GM23338 (cell line): ENCODE measurements around the gene PATE3. TPM values are rescaled to one million over a fixed set of nuclear protein-coding genes. Genes with fewer than 3 reads are reported as not detected.

Source experiments
- ATAC-seq: fragments of 200-7000 bp; cut with Tn5 transposase; 3 replicates; pipeline ENCODE4 v1.9.1; 2020
- DNase-seq: peaks from one replicate; pipeline ENCODE4 v3.0.0-alpha.2; 2015; ENCODE audit warnings: low spot score
- H2AFZ ChIP-seq: fragments of 200-600 bp; sonication (generic); 2 replicates; pipeline ENCODE4 v1.8.0; 2016; ENCODE audit warnings: antibody characterized with exemption, mild to moderate bottlenecking, moderate library complexity
- H3F3A ChIP-seq: fragments of 200-600 bp; sonication (generic); replicated peaks from 2 replicates; pipeline ENCODE4 v1.8.0; 2017; ENCODE audit warnings: antibody characterized with exemption, mixed run types, low read depth
- H3K27ac ChIP-seq: fragments of 200-600 bp; sonication (generic); 2 replicates; pipeline ENCODE4 v1.6.1; 2016; ENCODE audit warnings: low read depth
- H3K27me3 ChIP-seq: fragments of 200-600 bp; sonication (generic); 2 replicates; pipeline ENCODE4 v1.8.0; 2016; ENCODE audit warnings: mild to moderate bottlenecking, mixed run types, moderate library complexity; ENCODE audit not compliant: insufficient read depth
- H3K36me3 ChIP-seq: fragments of 200-600 bp; sonication (generic); 2 replicates; pipeline ENCODE4 v1.8.0; 2016; ENCODE audit warnings: mild to moderate bottlenecking; ENCODE audit not compliant: insufficient read depth
- H3K4me1 ChIP-seq: fragments of 200-600 bp; sonication (generic); 2 replicates; pipeline ENCODE4 v1.8.0; 2016; ENCODE audit warnings: mild to moderate bottlenecking, moderate library complexity; ENCODE audit not compliant: insufficient read depth
- H3K4me2 ChIP-seq: fragments of 200-600 bp; sonication (generic); 2 replicates; pipeline ENCODE4 v1.7.1; 2017; ENCODE audit warnings: mixed run types
- H3K4me3 ChIP-seq: fragments of 200-600 bp; sonication (generic); 2 replicates; pipeline ENCODE4 v1.6.1; 2016; ENCODE audit warnings: mixed run types
- H3K79me2 ChIP-seq: fragments of 200-600 bp; sonication (generic); replicated peaks from 2 replicates; pipeline ENCODE4 v1.8.0; 2017; ENCODE audit warnings: mild to moderate bottlenecking; ENCODE audit not compliant: insufficient read depth
- H3K9me2 ChIP-seq: fragments of 200-600 bp; sonication (generic); 2 replicates; pipeline ENCODE4 v1.8.0; 2017; ENCODE audit not compliant: insufficient read depth
- H4K20me1 ChIP-seq: fragments of 200-600 bp; sonication (generic); replicated peaks from 2 replicates; pipeline ENCODE4 v1.8.0; 2017; ENCODE audit warnings: mild to moderate bottlenecking; ENCODE audit not compliant: insufficient read depth
- H3K27ac Mint-ChIP-seq: 2 replicates; pipeline ENCODE4 v1.8.0; 2020; ENCODE audit warnings: inconsistent platforms, mild to moderate bottlenecking, moderate library complexity, mixed read lengths
- H3K27me3 Mint-ChIP-seq: 3 replicates; pipeline ENCODE4 v1.8.0; 2022; ENCODE audit warnings: low read depth, mild to moderate bottlenecking, moderate library complexity, mixed read lengths, inconsistent platforms; ENCODE audit not compliant: insufficient read depth, poor library complexity
- H3K36me3 Mint-ChIP-seq: 3 replicates; pipeline ENCODE4 v1.8.0; 2021; ENCODE audit warnings: low read depth, mild to moderate bottlenecking, inconsistent platforms, moderate library complexity, mixed read lengths
- H3K4me1 Mint-ChIP-seq: 3 replicates; pipeline ENCODE4 v1.8.0; 2020; ENCODE audit warnings: mild to moderate bottlenecking, inconsistent platforms, mixed read lengths
- H3K4me3 Mint-ChIP-seq: 3 replicates; pipeline ENCODE4 v1.8.0; 2021; ENCODE audit warnings: moderate library complexity, mild to moderate bottlenecking, inconsistent platforms, mixed read lengths
- H3K9me3 Mint-ChIP-seq: 3 replicates; pipeline ENCODE4 v1.8.0; 2020; ENCODE audit warnings: moderate library complexity, mild to moderate bottlenecking, inconsistent platforms, mixed read lengths
- EZH2phosphoT487 ChIP-seq: fragments of 200-600 bp; sonication (generic); IDR thresholded peaks from one replicate; pipeline ENCODE4 v1.8.1; 2018; ENCODE audit warnings: antibody characterized with exemption; ENCODE audit not compliant: unreplicated experiment
- STAT1 ChIP-seq: IDR thresholded peaks from one replicate; pipeline ENCODE4 v1.6.1; 2016; ENCODE audit warnings: antibody characterized with exemption; ENCODE audit not compliant: unreplicated experiment
- ZNF462 ChIP-seq: fragments of 250-450 bp; sonication (Bioruptor Pico); IDR thresholded peaks from 2 replicates; pipeline ENCODE4 v1.5.0; 2020; ENCODE audit warnings: mild to moderate bottlenecking, moderate library complexity
- polyA plus RNA-seq: library from polyadenylated mRNA; unstranded; fragments of >200 nt; fragmentation: Nextera tagmentation; extraction: Ambion mirVana; gene quantifications from 2 replicates; pipeline ENCODE4 v1.2.1, GENCODE V29; 2016
- total RNA-seq: library from RNA; depleted of rRNA; stranded (reverse); fragments of >200 nt; shearing (Covaris generic); gene quantifications from 2 replicates; pipeline ENCODE4 v1.2.3, GENCODE V29; 2014
- TF ChIP-seq, protein P1 (sequence below): IDR thresholded peaks from 2 replicates; pipeline ENCODE4 v1.6.1; 2016; ENCODE audit warnings: antibody characterized with exemption

PATE3 gene
- total and polyA plus RNA-seq, 2 experiments from 2014 or later = not detected

DNA sequence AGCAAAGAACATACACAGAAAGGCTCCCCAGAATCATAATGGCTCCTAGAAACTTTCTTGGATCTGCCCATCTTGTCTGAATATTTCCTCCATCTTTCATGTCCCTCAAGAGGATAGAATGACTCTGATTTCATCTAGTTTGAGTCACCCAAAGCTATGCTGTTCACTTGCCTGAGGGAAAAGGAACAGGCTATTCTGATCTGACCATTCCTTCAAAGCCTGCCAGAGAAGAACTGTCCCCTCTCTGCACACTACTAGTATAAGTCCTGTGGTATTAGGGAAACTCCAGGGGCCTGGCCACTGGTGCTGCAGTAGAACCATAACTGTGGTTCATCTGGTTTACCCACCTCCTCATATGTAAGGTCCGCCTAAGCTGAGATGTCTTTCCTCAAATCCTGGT, 44.2 kb upstream of the PATE3 start:
- Histone ChIP-seq H2AFZ (no peak overlapping the region), H3K27me3 (no peaks in the 10 kb centered on the region), H3K9me2 (no peaks in the 10 kb centered on the region), H3K4me2 (no peak overlapping the region), H3K4me3 (no peak overlapping the region), H3K4me1 (no peaks in the 10 kb centered on the region), H3K36me3 (no peaks in the 10 kb centered on the region), H3K79me2 (no peaks in the 10 kb centered on the region), H3F3A (no peaks in the 10 kb centered on the region), H3K27ac (no peak overlapping the region), H4K20me1 (no peaks in the 10 kb centered on the region)
- H3K4me1 Mint-ChIP-seq = no peaks in the 10 kb centered on the region
- H3K27ac Mint-ChIP-seq = no peak overlapping the region
- TF ChIP-seq, protein P1, sequence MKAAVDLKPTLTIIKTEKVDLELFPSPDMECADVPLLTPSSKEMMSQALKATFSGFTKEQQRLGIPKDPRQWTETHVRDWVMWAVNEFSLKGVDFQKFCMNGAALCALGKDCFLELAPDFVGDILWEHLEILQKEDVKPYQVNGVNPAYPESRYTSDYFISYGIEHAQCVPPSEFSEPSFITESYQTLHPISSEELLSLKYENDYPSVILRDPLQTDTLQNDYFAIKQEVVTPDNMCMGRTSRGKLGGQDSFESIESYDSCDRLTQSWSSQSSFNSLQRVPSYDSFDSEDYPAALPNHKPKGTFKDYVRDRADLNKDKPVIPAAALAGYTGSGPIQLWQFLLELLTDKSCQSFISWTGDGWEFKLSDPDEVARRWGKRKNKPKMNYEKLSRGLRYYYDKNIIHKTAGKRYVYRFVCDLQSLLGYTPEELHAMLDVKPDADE = no peak
- no peak for TF ChIP-seq STAT1
- DNase-seq = no peak
- no peaks in the 10 kb centered on the region for H3K9me3 Mint-ChIP-seq
- H3K4me3 Mint-ChIP-seq = no peak overlapping the region
- ATAC-seq = no peak
- no peaks in the 10 kb centered on the region for H3K36me3 Mint-ChIP-seq
- no peaks in the 10 kb centered on the region for H3K27me3 Mint-ChIP-seq

- H3K27me3 Mint-ChIP-seq = no peaks in the 10 kb centered on the region
- ATAC-seq (no peak), DNase-seq (no peak)
- no peaks in the 10 kb centered on the region for H3K36me3 ChIP-seq
- no peaks in the 10 kb centered on the region for H3K36me3 Mint-ChIP-seq
- no peak for TF ChIP-seq EZH2phosphoT487
- TF ChIP-seq, protein P1 = no peak
- TF ChIP-seq ZNF462 (CRISPR knock-in tag) = no peak
- H3K9me3 Mint-ChIP-seq = no peaks in the 10 kb centered on the region
- no peaks in the 10 kb centered on the region for H4K20me1 ChIP-seq
- H3K79me2 ChIP-seq = no peaks in the 10 kb centered on the region
- no peak within 1 kb of the TSS for H2AFZ ChIP-seq
- no peak within 1 kb of the TSS for H3K27ac Mint-ChIP-seq
- H3K9me2 ChIP-seq = no peaks in the 10 kb centered on the region
- H3K4me3 ChIP-seq = no peak within 1 kb of the TSS
- H3K4me1 ChIP-seq = no peaks in the 10 kb centered on the region
- no peaks in the 10 kb centered on the region for H3K27me3 ChIP-seq
- H3F3A ChIP-seq = no peaks in the 10 kb centered on the region
- H3K4me3 Mint-ChIP-seq = no peak within 1 kb of the TSS
- H3K4me2 ChIP-seq = no peak within 1 kb of the TSS
- no peak within 1 kb of the TSS for H3K27ac ChIP-seq
- no peaks in the 10 kb centered on the region for H3K4me1 Mint-ChIP-seq
Observed at GRCh38 chr11:125745979-125746378, 41.9 kb upstream of the PATE3 start, which contains the start of gene PATE1. Gene PATE1 (plus strand): TSS chr11:125746279. CDS start chr11:125746305, 26 bp downstream.
